Esophagus muscularis mucosa (tissue), 4 donors: ENCODE data around the gene TSPY2. TPM values are rescaled to one million over a fixed set of nuclear protein-coding genes. Genes with fewer than 3 reads are reported as not detected.
"Not testable (repeated sequence)": the region's sequence is repeated elsewhere in the genome, so short reads cannot be mapped to it uniquely, and the experiment has no call there.

Source experiments
- DNase-seq: peaks from one replicate; pipeline ENCODE4 v3.0.0-alpha.2; 2017; ENCODE audit errors: extremely low spot score
- H3K27ac ChIP-seq, 4 donors: fragments of 200-600 bp; sonication (generic); replicated peaks in 1 of 4; 1 replicate in 3 of 4; 2 replicates in 1 of 4; pipeline ENCODE4 v1.5.1; 2016 to 2019; ENCODE audit warnings: mild to moderate bottlenecking in 1 of 4
- H3K27me3 ChIP-seq, 4 donors: fragments of 200-600 bp; sonication (generic); one replicate each; pipeline versions ENCODE4 v1.5.1 to v1.6.0; 2016 to 2019
- H3K36me3 ChIP-seq, 4 donors: fragments of 200-600 bp; sonication (generic); one replicate each; pipeline ENCODE4 v1.5.1; 2016 to 2019
- H3K4me1 ChIP-seq, 4 donors: fragments of 200-600 bp; sonication (generic); one replicate each; pipeline ENCODE4 v1.5.1; 2016 to 2019
- H3K4me3 ChIP-seq, 4 donors: fragments of 200-600 bp; sonication (generic); 1 replicate in 2 of 4; 2 replicates in 2 of 4; pipeline ENCODE4 v1.5.1; 2016 to 2019; ENCODE audit warnings: mild to moderate bottlenecking in 4 of 4, moderate library complexity in 1 of 4
- H3K9me3 ChIP-seq, 4 donors: fragments of 200-600 bp; sonication (generic); 1 replicate in 3 of 4; 2 replicates in 1 of 4; pipeline ENCODE4 v1.5.1; 2016 to 2019
- WGBS: methylation state at CpG from one replicate; pipeline ENCODE4 v1.1.5; 2018; 5-methylcytosine and 5-hydroxymethylcytosine counted together
- intact Hi-C: fragments of 100-400 bp; cut with DNase I; formaldehyde crosslinking; loops from one replicate; pipeline ENCODE4 v1.15.1; 2023
- total RNA-seq, 4 donors: library from RNA; depleted of rRNA; stranded (reverse); fragments of >200 nt; gene quantifications; one replicate each; pipeline versions ENCODE4 v1.1.0 to v1.2.1, GENCODE V29; 2016

Gene TSPY2
- not detected for total RNA-seq

GRCh38 chrY:6245923-6246322 lies at the start of gene TSPY2:
Gene TSPY2 (plus strand): TSS chrY:6246223. CDS start chrY:6246269, 46 bp downstream.
- intact Hi-C loops, H3K27me3 ChIP-seq, DNase-seq, H3K4me1 ChIP-seq, H3K27ac ChIP-seq, H3K4me3 ChIP-seq, H3K36me3 ChIP-seq, H3K9me3 ChIP-seq: not testable (repeated sequence)
- WGBS = no CpG with 5 or more reads among the region's 27 CpGs

GRCh38 chrY:6209565-6209964 lies 36.5 kb upstream of the TSPY2 start:
- intact Hi-C loops, H3K36me3 ChIP-seq, H3K4me1 ChIP-seq: not testable (repeated sequence)

GRCh38 chrY:6217045-6217444 lies 29.0 kb upstream of the TSPY2 start:
- DNase-seq, intact Hi-C loops, H3K4me3 ChIP-seq, H3K36me3 ChIP-seq, H3K4me1 ChIP-seq, H3K27ac ChIP-seq, H3K9me3 ChIP-seq, H3K27me3 ChIP-seq: not testable (repeated sequence)
- WGBS = no CpG with 5 or more reads among the region's 1 CpG

More at GRCh38 chrY:6209565-6209964, 36.5 kb upstream of the TSPY2 start:
- H3K4me3 ChIP-seq, H3K9me3 ChIP-seq, H3K27ac ChIP-seq, H3K27me3 ChIP-seq, DNase-seq: not testable (repeated sequence)

GRCh38 chrY:6269839-6270238 lies 23.8 kb downstream of the TSPY2 start:
- H3K36me3 ChIP-seq, H3K27ac ChIP-seq, DNase-seq, intact Hi-C loops, H3K4me1 ChIP-seq, H3K27me3 ChIP-seq, H3K9me3 ChIP-seq, H3K4me3 ChIP-seq: not testable (repeated sequence)
- no CpG with 5 or more reads among the region's 4 CpGs for WGBS
